ENCODE measurements around the gene MYDGF. TPM values are rescaled to one million over a fixed set of nuclear protein-coding genes. Genes with fewer than 3 reads are reported as not detected.

The MYDGF gene
- total RNA-seq, 2 experiments from 2014 or later: 73.3 to 77.3 TPM

Other genes with a start within 250 kb of the MYDGF start
- 42.3 and 43.5 TPM in 2 replicates for gene UBXN6, start 212.5 kb downstream of the MYDGF start, total RNA-seq (2014; rRNA removed; shearing (Covaris generic))
- gene UBXN6, start 212.5 kb downstream of the MYDGF start, total RNA-seq (2022): 51.9 and 57.0 TPM in 2 replicates
- 54.5 and 79.9 TPM in 2 replicates for gene HDGFL2, start 198.0 kb downstream of the MYDGF start, total RNA-seq (2014; rRNA removed; shearing (Covaris generic))
- 77.3 and 85.9 TPM in 2 replicates for gene HDGFL2, start 198.0 kb downstream of the MYDGF start, total RNA-seq (2022)
- 0.13 TPM in 1 of 2 replicates, not detected in the other for gene PLIN4, start 151.9 kb downstream of the MYDGF start, total RNA-seq (2014; rRNA removed; shearing (Covaris generic))
- 0.24 and 0.32 TPM in 2 replicates for gene PLIN4, start 151.9 kb downstream of the MYDGF start, total RNA-seq (2022)
- gene PLIN5, start 135.1 kb downstream of the MYDGF start, total RNA-seq (2014; rRNA removed; shearing (Covaris generic)): 0.67 and 0.85 TPM in 2 replicates
- gene PLIN5, start 135.1 kb downstream of the MYDGF start, total RNA-seq (2022): 1.9 and 2.2 TPM in 2 replicates
- gene LRG1, start 130.3 kb downstream of the MYDGF start, total RNA-seq (2014; rRNA removed; shearing (Covaris generic)): 0.67 and 1.6 TPM in 2 replicates
- 1.8 and 1.9 TPM in 2 replicates for gene LRG1, start 130.3 kb downstream of the MYDGF start, total RNA-seq (2022)
- gene SEMA6B, start 110.7 kb downstream of the MYDGF start, total RNA-seq (2014; rRNA removed; shearing (Covaris generic)): 0.05 TPM in 1 of 2 replicates, not detected in the other
- gene SEMA6B, start 110.7 kb downstream of the MYDGF start, total RNA-seq (2022): not detected in 2 replicates
- gene TNFAIP8L1, start 30.8 kb downstream of the MYDGF start, total RNA-seq (2014; rRNA removed; shearing (Covaris generic)): 9.0 and 10.0 TPM in 2 replicates
- gene TNFAIP8L1, start 30.8 kb downstream of the MYDGF start, total RNA-seq (2022): 22.7 and 24.3 TPM in 2 replicates
- gene DPP9, start 53.5 kb upstream of the MYDGF start, total RNA-seq (2014; rRNA removed; shearing (Covaris generic)): 25.5 and 40.2 TPM in 2 replicates
- 56.7 and 63.8 TPM in 2 replicates for gene DPP9, start 53.5 kb upstream of the MYDGF start, total RNA-seq (2022)
- 11.5 and 17.5 TPM in 2 replicates for gene FEM1A, start 121.4 kb upstream of the MYDGF start, total RNA-seq (2014; rRNA removed; shearing (Covaris generic))
- gene FEM1A, start 121.4 kb upstream of the MYDGF start, total RNA-seq (2022): 14.3 and 15.8 TPM in 2 replicates
- gene TICAM1, start 161.4 kb upstream of the MYDGF start, total RNA-seq (2014; rRNA removed; shearing (Covaris generic)): 4.9 and 6.8 TPM in 2 replicates
- 26.7 and 28.9 TPM in 2 replicates for gene TICAM1, start 161.4 kb upstream of the MYDGF start, total RNA-seq (2022)
- 81.3 and 95.7 TPM in 2 replicates for gene PLIN3, start 197.3 kb upstream of the MYDGF start, total RNA-seq (2014; rRNA removed; shearing (Covaris generic))
- gene PLIN3, start 197.3 kb upstream of the MYDGF start, total RNA-seq (2022): 115 TPM in 2 replicates
- gene ARRDC5, start 232.6 kb upstream of the MYDGF start, total RNA-seq (2014; rRNA removed; shearing (Covaris generic)): not detected in 2 replicates
- not detected in 2 replicates for gene ARRDC5, start 232.6 kb upstream of the MYDGF start, total RNA-seq (2022)
- 141 and 155 TPM in 2 replicates for gene UHRF1, start 239.2 kb upstream of the MYDGF start, total RNA-seq (2014; rRNA removed; shearing (Covaris generic))
- 172 and 186 TPM in 2 replicates for gene UHRF1, start 239.2 kb upstream of the MYDGF start, total RNA-seq (2022)